ENCODE data around the gene FHAD1.
A peak's percentile ranks its signal among the peaks of the same experiment; 100 is the strongest.

Gene FHAD1

DNA sequence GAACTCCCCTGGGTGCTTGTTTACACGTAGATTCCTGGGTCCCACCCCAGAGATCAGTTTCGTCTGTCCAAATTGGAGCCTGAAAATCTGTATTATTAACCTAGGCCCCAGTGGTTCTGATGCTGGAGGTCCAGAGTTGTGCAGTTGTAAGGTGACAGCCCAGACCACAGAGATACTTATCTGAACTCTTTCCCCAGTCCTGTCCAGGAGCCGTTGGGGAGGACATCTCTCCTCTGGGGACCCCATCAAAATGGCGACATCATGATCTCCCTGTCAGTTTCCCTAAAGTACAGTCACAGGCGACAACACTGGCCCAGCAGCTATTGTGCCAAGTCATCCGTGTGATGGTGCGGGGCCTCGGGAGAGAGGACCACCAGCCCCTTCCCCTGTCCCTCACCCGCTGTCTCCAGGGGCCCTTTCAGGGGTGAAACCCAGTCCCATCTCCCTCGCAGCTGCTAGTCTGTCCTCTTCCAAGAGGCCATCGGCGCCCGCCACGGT, 161.9 kb downstream of the FHAD1 start:
- H3K4me1 ChIP-seq (ENCODE audit: insufficient read depth, poor library complexity, severe bottlenecking) = peaks cover 16% of the 10 kb centered on the region
- H3K27ac ChIP-seq (ENCODE audit: poor library complexity, severe bottlenecking) = peak overlapping the region; percentile 56

DNA sequence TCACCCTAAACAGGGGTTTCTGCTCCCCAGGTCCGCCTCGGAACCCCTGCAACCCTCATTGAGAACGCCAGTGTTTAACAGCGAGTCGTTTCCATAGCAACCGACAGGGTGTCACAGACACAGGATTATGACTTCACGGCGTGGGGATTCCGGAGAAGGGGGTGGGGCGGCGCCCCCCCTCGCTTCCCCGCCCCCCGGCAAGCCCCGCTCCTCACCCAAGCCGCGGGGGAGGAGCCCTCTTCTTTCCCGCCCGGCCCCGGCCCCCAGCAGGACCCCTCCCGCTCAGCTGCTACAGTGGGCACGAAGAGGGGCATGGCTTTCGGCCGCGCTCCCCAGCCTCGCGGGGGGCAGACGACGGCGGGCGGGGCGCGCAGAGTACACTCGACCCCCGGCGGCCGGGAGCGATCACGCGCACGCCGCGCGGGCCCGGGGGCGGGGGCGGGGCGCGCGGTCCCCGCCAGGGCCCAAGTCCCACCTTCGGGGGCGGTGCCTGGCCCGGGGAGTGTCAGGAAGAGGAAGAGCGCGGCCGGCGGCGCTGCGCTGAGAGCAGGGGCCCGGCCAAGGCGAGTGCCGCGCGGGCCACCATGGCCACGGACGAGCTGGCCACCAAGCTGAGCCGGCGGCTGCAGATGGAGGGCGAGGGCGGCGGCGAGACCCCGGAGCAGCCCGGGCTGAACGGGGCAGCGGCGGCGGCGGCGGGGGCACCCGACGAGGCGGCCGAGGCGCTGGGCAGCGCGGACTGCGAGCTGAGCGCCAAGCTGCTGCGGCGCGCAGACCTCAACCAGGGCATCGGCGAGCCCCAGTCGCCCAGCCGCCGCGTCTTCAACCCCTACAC, 162.6 kb downstream of the FHAD1 start, which contains the start of gene EFHD2:
Gene EFHD2 (plus strand): TSS at position 501 of the 835 bp plus-strand sequence. CDS start 84 bp downstream, at position 585.
- TF ChIP-seq, protein P1, sequence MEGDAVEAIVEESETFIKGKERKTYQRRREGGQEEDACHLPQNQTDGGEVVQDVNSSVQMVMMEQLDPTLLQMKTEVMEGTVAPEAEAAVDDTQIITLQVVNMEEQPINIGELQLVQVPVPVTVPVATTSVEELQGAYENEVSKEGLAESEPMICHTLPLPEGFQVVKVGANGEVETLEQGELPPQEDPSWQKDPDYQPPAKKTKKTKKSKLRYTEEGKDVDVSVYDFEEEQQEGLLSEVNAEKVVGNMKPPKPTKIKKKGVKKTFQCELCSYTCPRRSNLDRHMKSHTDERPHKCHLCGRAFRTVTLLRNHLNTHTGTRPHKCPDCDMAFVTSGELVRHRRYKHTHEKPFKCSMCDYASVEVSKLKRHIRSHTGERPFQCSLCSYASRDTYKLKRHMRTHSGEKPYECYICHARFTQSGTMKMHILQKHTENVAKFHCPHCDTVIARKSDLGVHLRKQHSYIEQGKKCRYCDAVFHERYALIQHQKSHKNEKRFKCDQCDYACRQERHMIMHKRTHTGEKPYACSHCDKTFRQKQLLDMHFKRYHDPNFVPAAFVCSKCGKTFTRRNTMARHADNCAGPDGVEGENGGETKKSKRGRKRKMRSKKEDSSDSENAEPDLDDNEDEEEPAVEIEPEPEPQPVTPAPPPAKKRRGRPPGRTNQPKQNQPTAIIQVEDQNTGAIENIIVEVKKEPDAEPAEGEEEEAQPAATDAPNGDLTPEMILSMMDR (IDR thresholded peaks at IDR 0.05; ENCODE audit: poor library complexity, severe bottlenecking) = no peak
- ATAC-seq (ENCODE audit: low read depth) = peak; percentile 81
- Histone ChIP-seq H3K36me3 (ENCODE audit: low read depth) (peaks cover 23% of the 10 kb centered on the region), H3K9me3 (ENCODE audit: severe bottlenecking) (no peaks in the 10 kb centered on the region), H3K4me1 (ENCODE audit: insufficient read depth, poor library complexity, severe bottlenecking) (peaks cover 16% of the 10 kb centered on the region), H3K27me3 (ENCODE audit: insufficient read depth, poor library complexity, severe bottlenecking) (no peaks in the 10 kb centered on the region), H3K27ac (ENCODE audit: poor library complexity, severe bottlenecking) (peak within 1 kb of the TSS; percentile 56), H3K4me3 (ENCODE audit: severe bottlenecking) (peak within 1 kb of the TSS; percentile 97)
- DNase-seq (ENCODE audit: low spot score) = peak; percentile 77

More for the DNA sequence above, 161.9 kb downstream of the FHAD1 start:
- H3K9me3 ChIP-seq (ENCODE audit: severe bottlenecking) = no peaks in the 10 kb centered on the region
- peaks cover 18% of the 10 kb centered on the region; the same call in 1 of the 2 replicates for H3K36me3 ChIP-seq (ENCODE audit: low read depth)
- H3K27me3 ChIP-seq (ENCODE audit: insufficient read depth, poor library complexity, severe bottlenecking) = no peaks in the 10 kb centered on the region
- DNase-seq (ENCODE audit: low spot score) (no peak), ATAC-seq (ENCODE audit: low read depth) (no peak)
- H3K4me3 ChIP-seq (ENCODE audit: severe bottlenecking) = peak overlapping the region; percentile 97
- TF ChIP-seq, protein P1 (IDR thresholded peaks at IDR 0.05; ENCODE audit: poor library complexity, severe bottlenecking) = no peak

DNA sequence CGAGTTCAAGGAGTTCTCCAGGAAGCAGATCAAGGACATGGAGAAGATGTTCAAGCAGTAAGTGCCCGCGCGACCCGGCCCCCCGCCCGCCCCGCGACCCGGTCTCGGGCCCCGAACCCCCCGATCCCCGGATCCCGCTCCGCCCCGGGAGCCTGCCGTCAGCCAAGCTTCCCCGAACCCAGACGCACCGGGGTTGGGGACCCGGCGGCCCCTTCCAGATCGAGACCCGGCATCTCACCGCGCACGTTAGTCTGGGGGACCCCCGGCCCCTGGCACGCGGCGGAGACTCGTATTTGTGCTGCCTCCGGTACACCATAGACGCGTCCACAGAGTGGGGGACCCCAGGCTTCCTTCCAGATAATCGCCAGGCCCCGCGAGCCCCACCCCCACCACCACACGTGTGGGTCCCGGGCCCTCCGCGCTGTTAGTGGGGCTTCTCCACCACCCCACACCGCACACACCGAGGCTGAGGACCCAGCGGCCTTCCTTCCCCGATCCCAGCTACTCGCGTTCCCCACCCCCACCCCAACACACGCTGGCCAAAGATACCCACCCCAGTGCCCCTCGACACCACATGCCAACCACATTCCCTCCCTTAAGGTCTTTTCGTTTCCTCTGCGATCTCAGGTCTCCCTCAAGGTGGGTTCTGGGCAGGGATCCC, 163.3 kb downstream of the FHAD1 start:
- DNase-seq (ENCODE audit: low spot score) (no peak), ATAC-seq (ENCODE audit: low read depth) (no peak)
- H3K36me3 ChIP-seq (ENCODE audit: low read depth) = peaks cover 31% of the 10 kb centered on the region
- peak overlapping the region; percentile 56 for H3K27ac ChIP-seq (ENCODE audit: poor library complexity, severe bottlenecking)
- H3K4me1 ChIP-seq (ENCODE audit: insufficient read depth, poor library complexity, severe bottlenecking) = peaks cover 16% of the 10 kb centered on the region
- H3K9me3 ChIP-seq (ENCODE audit: severe bottlenecking) = no peaks in the 10 kb centered on the region
- no peaks in the 10 kb centered on the region for H3K27me3 ChIP-seq (ENCODE audit: insufficient read depth, poor library complexity, severe bottlenecking)
- TF ChIP-seq, protein P1 (IDR thresholded peaks at IDR 0.05; ENCODE audit: poor library complexity, severe bottlenecking) = no peak
- H3K4me3 ChIP-seq (ENCODE audit: severe bottlenecking) = peak overlapping the region; percentile 97

DNA sequence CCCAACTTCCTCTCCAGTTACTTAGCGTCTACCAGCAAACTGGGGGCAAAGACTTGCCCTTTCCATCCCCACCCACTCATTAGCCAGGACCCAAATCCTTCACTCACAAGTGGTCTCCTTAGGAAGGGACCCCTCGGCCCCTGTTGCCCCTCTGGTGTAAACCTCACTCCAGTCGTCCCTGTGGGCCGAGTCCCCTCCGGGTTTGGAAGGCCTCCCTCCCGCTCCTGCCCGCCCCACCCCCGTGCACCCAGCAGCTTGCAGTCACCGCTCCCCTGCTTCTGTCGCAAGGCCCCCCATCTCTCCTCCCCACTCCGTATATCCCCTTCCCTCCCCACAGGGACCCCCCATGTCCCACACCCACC, 163.8 kb downstream of the FHAD1 start:
- Histone ChIP-seq H3K36me3 (ENCODE audit: low read depth) (peaks cover 36% of the 10 kb centered on the region), H3K4me1 (ENCODE audit: insufficient read depth, poor library complexity, severe bottlenecking) (peaks cover 21% of the 10 kb centered on the region), H3K27ac (ENCODE audit: poor library complexity, severe bottlenecking) (peak overlapping the region; percentile 56), H3K4me3 (ENCODE audit: severe bottlenecking) (peak overlapping the region; percentile 97), H3K27me3 (ENCODE audit: insufficient read depth, poor library complexity, severe bottlenecking) (no peaks in the 10 kb centered on the region), H3K9me3 (ENCODE audit: severe bottlenecking) (no peaks in the 10 kb centered on the region)
- ATAC-seq (ENCODE audit: low read depth) (no peak), DNase-seq (ENCODE audit: low spot score) (no peak)
- TF ChIP-seq, protein P1 (IDR thresholded peaks at IDR 0.05; ENCODE audit: poor library complexity, severe bottlenecking) = no peak
